Mononuclear cell (primary cell): ENCODE results near the gene SMLR1. TPM values are rescaled to one million over a fixed set of nuclear protein-coding genes. Genes with fewer than 3 reads are reported as not detected.

Experiments
- H3K27me3 ChIP-seq: 2 replicates; pipeline ENCODE4 v1.6.0; 2011; ENCODE audit warnings: low read length, control low read depth; ENCODE audit not compliant: insufficient read depth
- H3K4me1 ChIP-seq: 2 replicates; pipeline ENCODE4 v1.5.1; 2011; ENCODE audit warnings: mild to moderate bottlenecking, low read length, control low read depth; ENCODE audit not compliant: insufficient read depth
- H3K4me3 ChIP-seq: 2 replicates; pipeline ENCODE4 v1.5.1; 2011; ENCODE audit warnings: mild to moderate bottlenecking, low read length, moderate library complexity
- H3K9me3 ChIP-seq: 2 replicates; pipeline ENCODE4 v1.5.1; 2011; ENCODE audit warnings: low read depth, mild to moderate bottlenecking, control low read depth, low read length
- total RNA-seq: library from RNA; depleted of rRNA; stranded (reverse); fragments of >200 nt; gene quantifications from one replicate; pipeline ENCODE4 v1.2.3, GENCODE V29; 2012

The SMLR1 gene
- total RNA-seq, 1 donor: not detected

GRCh38 chr6:130885392-130886192, 58.4 kb downstream of the SMLR1 start:
- no peak overlapping the region for H3K4me3 ChIP-seq
- H3K4me1 ChIP-seq: no peaks in the 10 kb centered on the region
- no peaks in the 10 kb centered on the region for H3K27me3 ChIP-seq
- no peaks in the 10 kb centered on the region for H3K9me3 ChIP-seq

Other genes starting within 250 kb of the SMLR1 start
- 11.2 TPM for gene EPB41L2, start 235.8 kb downstream of the SMLR1 start, total RNA-seq